HL-60 (cell line): ENCODE data around the gene QSOX2.

Source experiments
- DNase-seq, 2 experiments: peaks; one replicate each; pipeline ENCODE4 v3.0.0-alpha.2; 2010 to 2020; ENCODE audit warnings: low read depth in 1 of 2, low spot score in 1 of 2
- H3K27ac ChIP-seq: fragments of 250-450 bp; sonication (Bioruptor Pico); replicated peaks from 2 replicates; pipeline ENCODE4 v1.5.1; 2020; ENCODE audit warnings: mild to moderate bottlenecking, moderate library complexity
- H3K27me3 ChIP-seq: fragments of 250-450 bp; sonication (Bioruptor Pico); 2 replicates; pipeline ENCODE4 v1.5.1; 2021; ENCODE audit warnings: mild to moderate bottlenecking, moderate library complexity; ENCODE audit not compliant: insufficient read depth, poor library complexity, severe bottlenecking
- H3K4me3 ChIP-seq: replicated peaks from 2 replicates; pipeline ENCODE4 v1.5.1; 2011; ENCODE audit warnings: mild to moderate bottlenecking, control low read depth, low read length; ENCODE audit not compliant: insufficient read depth
- GABPA ChIP-seq: IDR thresholded peaks from 2 replicates; pipeline ENCODE4 v1.6.1; 2012; ENCODE audit warnings: low read depth
- POLR2AphosphoS5 ChIP-seq: IDR thresholded peaks from 2 replicates; pipeline ENCODE4 v1.6.1; 2012; ENCODE audit warnings: low read depth
- SPI1 ChIP-seq: IDR thresholded peaks from 2 replicates; pipeline ENCODE4 v1.6.1; 2012; ENCODE audit warnings: low read depth, mild to moderate bottlenecking, borderline replicate concordance
- TF ChIP-seq, protein P1 (sequence below): IDR thresholded peaks from one replicate; pipeline ENCODE4 v1.5.1; 2011; ENCODE audit warnings: low read length, control low read depth, inconsistent platforms; ENCODE audit not compliant: insufficient read depth
- TF ChIP-seq, protein P2 (sequence below): IDR thresholded peaks from 2 replicates; pipeline ENCODE4 v1.6.1; 2012; ENCODE audit warnings: low read depth; ENCODE audit not compliant: insufficient replicate concordance

Gene QSOX2

DNA sequence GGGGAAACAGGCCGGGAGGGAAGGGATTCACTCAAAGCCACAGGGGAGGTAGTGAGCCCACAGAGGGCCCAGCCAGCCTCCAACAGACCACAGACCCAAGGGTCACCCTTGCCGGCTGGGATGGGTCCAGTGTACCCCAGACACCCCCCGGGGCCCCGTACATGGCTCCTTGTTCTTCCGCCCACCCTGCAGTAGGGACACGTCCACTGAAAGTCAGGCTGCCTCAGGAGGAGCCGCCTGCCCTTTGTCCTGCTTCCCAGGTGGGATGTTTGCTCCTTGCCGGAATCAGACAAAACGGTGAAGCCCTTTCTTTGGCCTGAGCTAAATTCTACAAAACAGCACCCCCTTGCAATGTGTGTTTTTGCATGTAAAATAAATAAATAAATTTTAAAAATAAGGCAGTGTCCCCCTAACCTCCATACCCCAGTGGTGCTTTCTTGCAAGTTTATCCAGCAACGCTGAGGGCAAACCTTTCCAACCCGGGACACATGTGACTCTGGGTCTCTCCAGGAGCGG, 66.5 kb downstream of the QSOX2 start:
- Histone ChIP-seq H3K27me3 (no peaks in the 10 kb centered on the region), H3K4me3 (no peak overlapping the region), H3K27ac (no peak overlapping the region)
- no peak for DNase-seq
- TF ChIP-seq POLR2AphosphoS5: no peak
- no peak for TF ChIP-seq GABPA
- TF ChIP-seq, protein P1, sequence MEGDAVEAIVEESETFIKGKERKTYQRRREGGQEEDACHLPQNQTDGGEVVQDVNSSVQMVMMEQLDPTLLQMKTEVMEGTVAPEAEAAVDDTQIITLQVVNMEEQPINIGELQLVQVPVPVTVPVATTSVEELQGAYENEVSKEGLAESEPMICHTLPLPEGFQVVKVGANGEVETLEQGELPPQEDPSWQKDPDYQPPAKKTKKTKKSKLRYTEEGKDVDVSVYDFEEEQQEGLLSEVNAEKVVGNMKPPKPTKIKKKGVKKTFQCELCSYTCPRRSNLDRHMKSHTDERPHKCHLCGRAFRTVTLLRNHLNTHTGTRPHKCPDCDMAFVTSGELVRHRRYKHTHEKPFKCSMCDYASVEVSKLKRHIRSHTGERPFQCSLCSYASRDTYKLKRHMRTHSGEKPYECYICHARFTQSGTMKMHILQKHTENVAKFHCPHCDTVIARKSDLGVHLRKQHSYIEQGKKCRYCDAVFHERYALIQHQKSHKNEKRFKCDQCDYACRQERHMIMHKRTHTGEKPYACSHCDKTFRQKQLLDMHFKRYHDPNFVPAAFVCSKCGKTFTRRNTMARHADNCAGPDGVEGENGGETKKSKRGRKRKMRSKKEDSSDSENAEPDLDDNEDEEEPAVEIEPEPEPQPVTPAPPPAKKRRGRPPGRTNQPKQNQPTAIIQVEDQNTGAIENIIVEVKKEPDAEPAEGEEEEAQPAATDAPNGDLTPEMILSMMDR: no peak
- TF ChIP-seq, protein P2, sequence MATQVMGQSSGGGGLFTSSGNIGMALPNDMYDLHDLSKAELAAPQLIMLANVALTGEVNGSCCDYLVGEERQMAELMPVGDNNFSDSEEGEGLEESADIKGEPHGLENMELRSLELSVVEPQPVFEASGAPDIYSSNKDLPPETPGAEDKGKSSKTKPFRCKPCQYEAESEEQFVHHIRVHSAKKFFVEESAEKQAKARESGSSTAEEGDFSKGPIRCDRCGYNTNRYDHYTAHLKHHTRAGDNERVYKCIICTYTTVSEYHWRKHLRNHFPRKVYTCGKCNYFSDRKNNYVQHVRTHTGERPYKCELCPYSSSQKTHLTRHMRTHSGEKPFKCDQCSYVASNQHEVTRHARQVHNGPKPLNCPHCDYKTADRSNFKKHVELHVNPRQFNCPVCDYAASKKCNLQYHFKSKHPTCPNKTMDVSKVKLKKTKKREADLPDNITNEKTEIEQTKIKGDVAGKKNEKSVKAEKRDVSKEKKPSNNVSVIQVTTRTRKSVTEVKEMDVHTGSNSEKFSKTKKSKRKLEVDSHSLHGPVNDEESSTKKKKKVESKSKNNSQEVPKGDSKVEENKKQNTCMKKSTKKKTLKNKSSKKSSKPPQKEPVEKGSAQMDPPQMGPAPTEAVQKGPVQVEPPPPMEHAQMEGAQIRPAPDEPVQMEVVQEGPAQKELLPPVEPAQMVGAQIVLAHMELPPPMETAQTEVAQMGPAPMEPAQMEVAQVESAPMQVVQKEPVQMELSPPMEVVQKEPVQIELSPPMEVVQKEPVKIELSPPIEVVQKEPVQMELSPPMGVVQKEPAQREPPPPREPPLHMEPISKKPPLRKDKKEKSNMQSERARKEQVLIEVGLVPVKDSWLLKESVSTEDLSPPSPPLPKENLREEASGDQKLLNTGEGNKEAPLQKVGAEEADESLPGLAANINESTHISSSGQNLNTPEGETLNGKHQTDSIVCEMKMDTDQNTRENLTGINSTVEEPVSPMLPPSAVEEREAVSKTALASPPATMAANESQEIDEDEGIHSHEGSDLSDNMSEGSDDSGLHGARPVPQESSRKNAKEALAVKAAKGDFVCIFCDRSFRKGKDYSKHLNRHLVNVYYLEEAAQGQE: no peak

DNA sequence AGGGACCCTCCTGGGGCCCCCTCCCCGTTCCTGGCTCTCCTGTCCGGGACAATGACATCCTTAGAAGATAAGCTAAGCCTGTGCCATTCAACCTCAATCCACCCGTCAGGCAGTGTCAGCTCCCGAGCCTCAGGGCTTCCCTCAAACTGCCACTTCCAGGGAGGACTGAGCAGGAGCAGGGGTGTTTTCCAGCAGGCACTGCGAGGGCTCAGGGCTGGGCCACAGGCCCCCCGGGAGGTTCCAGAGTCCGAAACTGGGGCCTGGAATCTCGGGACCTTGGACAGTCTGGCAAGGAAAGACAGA, 66.9 kb downstream of the QSOX2 start:
- DNase-seq: no peak
- H3K27me3 ChIP-seq: no peaks in the 10 kb centered on the region

DNA sequence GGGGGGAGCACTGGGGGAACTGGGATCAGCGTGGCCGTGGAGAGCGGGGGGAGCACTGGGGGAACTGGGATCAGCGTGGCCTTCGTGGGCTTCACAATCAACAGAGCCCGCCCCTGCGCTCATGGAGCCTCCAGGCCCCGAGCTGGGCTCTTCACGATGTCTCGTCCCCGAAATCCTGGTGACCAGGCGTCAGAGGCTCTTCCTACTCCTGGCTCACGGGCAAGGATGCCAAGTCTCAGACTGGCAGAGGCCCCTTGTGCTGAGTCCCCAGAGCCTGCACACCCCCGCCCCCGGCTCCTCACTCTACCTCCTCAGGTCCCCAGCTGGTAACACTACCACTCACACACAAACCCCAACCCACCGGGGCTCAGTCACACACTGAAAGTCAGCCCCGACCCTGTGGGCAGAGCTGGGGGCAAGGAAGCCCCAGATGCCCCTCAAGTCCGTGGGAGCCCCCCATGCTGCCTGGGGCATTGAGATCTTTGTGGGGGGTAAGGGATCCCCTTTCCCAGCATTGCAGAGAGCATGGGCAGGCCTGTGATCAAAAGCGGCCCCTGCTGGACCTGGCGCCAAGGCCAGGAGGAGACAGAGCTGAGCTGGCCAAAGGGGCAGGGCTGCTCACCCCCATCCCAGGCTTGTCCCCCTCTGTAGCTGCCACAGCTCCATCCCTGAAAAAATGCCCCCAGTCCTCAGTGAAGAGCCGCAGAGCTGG, 67.4 kb downstream of the QSOX2 start:
- H3K27me3 ChIP-seq: no peaks in the 10 kb centered on the region
- DNase-seq: no peak
- no peak overlapping the region for H3K27ac ChIP-seq
- H3K4me3 ChIP-seq: no peak overlapping the region
- TF ChIP-seq, protein P2: no peak
- TF ChIP-seq SPI1 (no peak), POLR2AphosphoS5 (no peak), GABPA (no peak)
- TF ChIP-seq, protein P1: no peak

More for the DNA sequence above, 66.9 kb downstream of the QSOX2 start:
- Histone ChIP-seq H3K27ac (no peak overlapping the region), H3K4me3 (no peak overlapping the region)
- TF ChIP-seq POLR2AphosphoS5 (no peak), GABPA (no peak), SPI1 (no peak)
- TF ChIP-seq, protein P1: no peak
- TF ChIP-seq, protein P2: no peak
